Measurements from ENCODE around the gene MESD.

- TF ChIP-seq, protein P1, sequence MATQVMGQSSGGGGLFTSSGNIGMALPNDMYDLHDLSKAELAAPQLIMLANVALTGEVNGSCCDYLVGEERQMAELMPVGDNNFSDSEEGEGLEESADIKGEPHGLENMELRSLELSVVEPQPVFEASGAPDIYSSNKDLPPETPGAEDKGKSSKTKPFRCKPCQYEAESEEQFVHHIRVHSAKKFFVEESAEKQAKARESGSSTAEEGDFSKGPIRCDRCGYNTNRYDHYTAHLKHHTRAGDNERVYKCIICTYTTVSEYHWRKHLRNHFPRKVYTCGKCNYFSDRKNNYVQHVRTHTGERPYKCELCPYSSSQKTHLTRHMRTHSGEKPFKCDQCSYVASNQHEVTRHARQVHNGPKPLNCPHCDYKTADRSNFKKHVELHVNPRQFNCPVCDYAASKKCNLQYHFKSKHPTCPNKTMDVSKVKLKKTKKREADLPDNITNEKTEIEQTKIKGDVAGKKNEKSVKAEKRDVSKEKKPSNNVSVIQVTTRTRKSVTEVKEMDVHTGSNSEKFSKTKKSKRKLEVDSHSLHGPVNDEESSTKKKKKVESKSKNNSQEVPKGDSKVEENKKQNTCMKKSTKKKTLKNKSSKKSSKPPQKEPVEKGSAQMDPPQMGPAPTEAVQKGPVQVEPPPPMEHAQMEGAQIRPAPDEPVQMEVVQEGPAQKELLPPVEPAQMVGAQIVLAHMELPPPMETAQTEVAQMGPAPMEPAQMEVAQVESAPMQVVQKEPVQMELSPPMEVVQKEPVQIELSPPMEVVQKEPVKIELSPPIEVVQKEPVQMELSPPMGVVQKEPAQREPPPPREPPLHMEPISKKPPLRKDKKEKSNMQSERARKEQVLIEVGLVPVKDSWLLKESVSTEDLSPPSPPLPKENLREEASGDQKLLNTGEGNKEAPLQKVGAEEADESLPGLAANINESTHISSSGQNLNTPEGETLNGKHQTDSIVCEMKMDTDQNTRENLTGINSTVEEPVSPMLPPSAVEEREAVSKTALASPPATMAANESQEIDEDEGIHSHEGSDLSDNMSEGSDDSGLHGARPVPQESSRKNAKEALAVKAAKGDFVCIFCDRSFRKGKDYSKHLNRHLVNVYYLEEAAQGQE (IDR thresholded peaks at IDR 0.05; ENCODE audit: borderline replicate concordance), result no peak
- TF ChIP-seq CTCF (IDR thresholded peaks at IDR 0.05; ENCODE audit: poor library complexity, severe bottlenecking) (no peak), POLR2AphosphoS5 (IDR thresholded peaks at IDR 0.05) (no peak), TAF1 (IDR thresholded peaks at IDR 0.05; ENCODE audit: low read depth) (no peak), EP300 (conservative IDR thresholded peaks at IDR 0.05; ENCODE audit: poor library complexity, severe bottlenecking) (no peak), RAD21 (conservative IDR thresholded peaks at IDR 0.05) (no peak), EZH2 (IDR thresholded peaks at IDR 0.05; ENCODE audit: borderline replicate concordance, insufficient read depth, low read length, poor library complexity, severe bottlenecking) (no peak), SMC3 (conservative IDR thresholded peaks at IDR 0.05; ENCODE audit: poor library complexity) (no peak)
These were observed 36.3 kb downstream of the MESD start for GRCh38 chr15:80953001-80953952.
